RPMI8226 (cell line): Measurements from ENCODE around the gene TYMS.

Experiments used
- DNase-seq: peaks from one replicate; pipeline ENCODE4 v3.0.0-alpha.2; 2015

Gene TYMS

GRCh38 chr18:712401-713134 is 55.1 kb downstream of the TYMS start, which contains the start of gene ENOSF1:
Gene ENOSF1 (minus strand): TSS chr18:712630. CDS start chr18:712587, 43 bp downstream.
- peak; percentile 94 for DNase-seq

- no peak for DNase-seq
Measured at GRCh38 chr18:713135-713490, 55.7 kb downstream of the TYMS start.

GRCh38 chr18:715626-716025 is 58.2 kb downstream of the TYMS start:
- DNase-seq = no peak

- no peak for DNase-seq
Measured at GRCh38 chr18:717003-717402, 59.5 kb downstream of the TYMS start.
